Peyer's patch (tissue), 4 donors: Measurements from ENCODE around the gene SLC23A3.

ENCODE experiments used
- POLR2A ChIP-seq, 2 donors: fragments of 450-650 bp; IDR thresholded peaks; one replicate each; pipeline ENCODE4 v1.5.1; 2017; ENCODE audit warnings: antibody characterized with exemption in 2 of 2, mild to moderate bottlenecking in 2 of 2, moderate library complexity in 2 of 2
- TF ChIP-seq, protein P1 (sequence below), 6 experiments: fragments of 450-650 bp in 4 of 6; fragments of 200-600 bp in 2 of 6; sonication (generic) in 1 of 6; IDR thresholded peaks; one replicate each; pipeline ENCODE4 v1.5.1; 2017 to 2019; ENCODE audit warnings: antibody characterized with exemption in 6 of 6, mild to moderate bottlenecking in 3 of 6, moderate library complexity in 1 of 6

- TF ChIP-seq, protein P1, sequence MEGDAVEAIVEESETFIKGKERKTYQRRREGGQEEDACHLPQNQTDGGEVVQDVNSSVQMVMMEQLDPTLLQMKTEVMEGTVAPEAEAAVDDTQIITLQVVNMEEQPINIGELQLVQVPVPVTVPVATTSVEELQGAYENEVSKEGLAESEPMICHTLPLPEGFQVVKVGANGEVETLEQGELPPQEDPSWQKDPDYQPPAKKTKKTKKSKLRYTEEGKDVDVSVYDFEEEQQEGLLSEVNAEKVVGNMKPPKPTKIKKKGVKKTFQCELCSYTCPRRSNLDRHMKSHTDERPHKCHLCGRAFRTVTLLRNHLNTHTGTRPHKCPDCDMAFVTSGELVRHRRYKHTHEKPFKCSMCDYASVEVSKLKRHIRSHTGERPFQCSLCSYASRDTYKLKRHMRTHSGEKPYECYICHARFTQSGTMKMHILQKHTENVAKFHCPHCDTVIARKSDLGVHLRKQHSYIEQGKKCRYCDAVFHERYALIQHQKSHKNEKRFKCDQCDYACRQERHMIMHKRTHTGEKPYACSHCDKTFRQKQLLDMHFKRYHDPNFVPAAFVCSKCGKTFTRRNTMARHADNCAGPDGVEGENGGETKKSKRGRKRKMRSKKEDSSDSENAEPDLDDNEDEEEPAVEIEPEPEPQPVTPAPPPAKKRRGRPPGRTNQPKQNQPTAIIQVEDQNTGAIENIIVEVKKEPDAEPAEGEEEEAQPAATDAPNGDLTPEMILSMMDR (IDR thresholded peaks at IDR 0.05): peak in 2 of 6 experiments; percentile 3 to 14
- TF ChIP-seq POLR2A (IDR thresholded peaks at IDR 0.05): no peak
Measured at GRCh38 chr2:219218217-219218731, 48.4 kb upstream of the SLC23A3 start.
